Measurements from ENCODE around the gene TMEM163.

DNA sequence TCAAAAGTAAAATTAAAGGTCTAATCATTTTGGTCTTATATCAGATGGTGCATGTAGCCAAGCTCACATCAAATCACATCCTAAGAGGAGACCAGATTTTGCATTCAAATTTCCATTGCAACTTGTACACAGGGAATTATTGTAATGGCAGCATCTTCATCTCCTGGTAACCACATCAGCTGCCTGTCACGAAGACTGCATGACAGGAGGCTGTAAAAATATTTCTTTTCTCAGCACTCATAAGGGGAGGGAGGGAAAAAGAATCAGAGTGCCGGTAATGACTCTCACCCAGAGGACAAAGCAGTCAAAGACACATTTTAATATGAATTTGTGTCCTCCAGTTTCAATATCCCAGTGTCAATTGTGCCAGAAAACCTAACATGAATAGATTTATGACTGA, 216.7 kb downstream of the TMEM163 start:
- TF ChIP-seq CTCF (IDR thresholded peaks at IDR 0.05; ENCODE audit: poor library complexity, severe bottlenecking) (no peak), SMC3 (conservative IDR thresholded peaks at IDR 0.05; ENCODE audit: poor library complexity) (no peak), EP300 (conservative IDR thresholded peaks at IDR 0.05; ENCODE audit: poor library complexity, severe bottlenecking) (peak; percentile 95), TAF1 (IDR thresholded peaks at IDR 0.05; ENCODE audit: low read depth) (no peak), POLR2AphosphoS5 (IDR thresholded peaks at IDR 0.05) (peak; percentile 89)
